Measurements from ENCODE around the gene DAB2IP.

DNA sequence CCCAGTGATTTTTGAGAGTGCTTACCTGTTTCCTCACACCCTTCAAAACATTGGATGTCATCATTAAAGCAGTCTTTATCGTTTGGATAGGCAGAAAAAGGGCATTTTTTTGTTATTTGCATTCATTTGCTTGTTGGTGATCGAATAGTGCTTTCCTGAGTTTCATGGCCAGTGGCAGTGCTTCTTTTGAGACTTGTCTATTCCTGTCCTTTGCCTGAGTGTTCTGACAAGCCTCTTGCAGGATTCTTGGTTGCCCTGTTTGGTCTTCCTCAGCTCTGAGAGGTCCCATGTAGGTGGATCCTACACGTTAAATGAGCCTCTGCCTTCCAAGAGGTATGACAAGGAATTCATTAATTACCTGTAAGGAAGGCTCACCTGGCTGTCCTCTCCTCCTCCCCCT is 52.8 kb downstream of the DAB2IP start:
- TF ChIP-seq, protein P1, sequence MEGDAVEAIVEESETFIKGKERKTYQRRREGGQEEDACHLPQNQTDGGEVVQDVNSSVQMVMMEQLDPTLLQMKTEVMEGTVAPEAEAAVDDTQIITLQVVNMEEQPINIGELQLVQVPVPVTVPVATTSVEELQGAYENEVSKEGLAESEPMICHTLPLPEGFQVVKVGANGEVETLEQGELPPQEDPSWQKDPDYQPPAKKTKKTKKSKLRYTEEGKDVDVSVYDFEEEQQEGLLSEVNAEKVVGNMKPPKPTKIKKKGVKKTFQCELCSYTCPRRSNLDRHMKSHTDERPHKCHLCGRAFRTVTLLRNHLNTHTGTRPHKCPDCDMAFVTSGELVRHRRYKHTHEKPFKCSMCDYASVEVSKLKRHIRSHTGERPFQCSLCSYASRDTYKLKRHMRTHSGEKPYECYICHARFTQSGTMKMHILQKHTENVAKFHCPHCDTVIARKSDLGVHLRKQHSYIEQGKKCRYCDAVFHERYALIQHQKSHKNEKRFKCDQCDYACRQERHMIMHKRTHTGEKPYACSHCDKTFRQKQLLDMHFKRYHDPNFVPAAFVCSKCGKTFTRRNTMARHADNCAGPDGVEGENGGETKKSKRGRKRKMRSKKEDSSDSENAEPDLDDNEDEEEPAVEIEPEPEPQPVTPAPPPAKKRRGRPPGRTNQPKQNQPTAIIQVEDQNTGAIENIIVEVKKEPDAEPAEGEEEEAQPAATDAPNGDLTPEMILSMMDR (IDR thresholded peaks at IDR 0.05), result no peak
- TF ChIP-seq POLR2A (IDR thresholded peaks at IDR 0.05), result no peak
